Measurements from ENCODE around the gene TFAP2A. TPM values are rescaled to one million over a fixed set of nuclear protein-coding genes. Genes with fewer than 3 reads are reported as not detected.

TFAP2A gene
- total RNA-seq, 3 donors from 2014 or later, result 25.2 to 46.0 TPM; not detected in 1

DNA sequence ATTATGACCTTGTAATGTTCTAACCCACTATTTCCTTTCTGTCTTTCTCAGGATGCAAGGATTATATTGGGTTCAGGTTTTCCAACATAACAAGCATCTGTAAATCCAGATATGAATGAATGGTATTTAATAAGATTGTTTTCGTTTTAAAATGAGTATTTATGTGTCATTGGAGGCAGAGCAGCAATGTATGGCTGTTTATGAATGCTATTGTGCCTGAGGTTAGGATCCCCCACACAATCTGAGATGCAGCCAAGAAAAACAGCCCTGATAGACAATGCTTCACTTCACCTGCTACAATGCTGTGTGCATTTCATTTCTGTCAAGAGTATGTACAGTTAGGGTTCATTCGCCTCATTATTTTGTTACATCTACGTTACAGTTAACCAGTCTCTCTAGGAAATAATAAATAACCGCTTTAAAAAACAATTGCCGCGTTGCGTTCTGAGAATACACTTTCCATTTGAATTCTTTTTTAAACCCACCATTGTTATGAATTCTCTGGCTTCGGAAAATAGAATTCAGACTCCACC is 19.6 kb downstream of the TFAP2A start:
- TF ChIP-seq, protein P1, sequence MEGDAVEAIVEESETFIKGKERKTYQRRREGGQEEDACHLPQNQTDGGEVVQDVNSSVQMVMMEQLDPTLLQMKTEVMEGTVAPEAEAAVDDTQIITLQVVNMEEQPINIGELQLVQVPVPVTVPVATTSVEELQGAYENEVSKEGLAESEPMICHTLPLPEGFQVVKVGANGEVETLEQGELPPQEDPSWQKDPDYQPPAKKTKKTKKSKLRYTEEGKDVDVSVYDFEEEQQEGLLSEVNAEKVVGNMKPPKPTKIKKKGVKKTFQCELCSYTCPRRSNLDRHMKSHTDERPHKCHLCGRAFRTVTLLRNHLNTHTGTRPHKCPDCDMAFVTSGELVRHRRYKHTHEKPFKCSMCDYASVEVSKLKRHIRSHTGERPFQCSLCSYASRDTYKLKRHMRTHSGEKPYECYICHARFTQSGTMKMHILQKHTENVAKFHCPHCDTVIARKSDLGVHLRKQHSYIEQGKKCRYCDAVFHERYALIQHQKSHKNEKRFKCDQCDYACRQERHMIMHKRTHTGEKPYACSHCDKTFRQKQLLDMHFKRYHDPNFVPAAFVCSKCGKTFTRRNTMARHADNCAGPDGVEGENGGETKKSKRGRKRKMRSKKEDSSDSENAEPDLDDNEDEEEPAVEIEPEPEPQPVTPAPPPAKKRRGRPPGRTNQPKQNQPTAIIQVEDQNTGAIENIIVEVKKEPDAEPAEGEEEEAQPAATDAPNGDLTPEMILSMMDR (IDR thresholded peaks at IDR 0.05), result no peak
- DNase-seq (ENCODE audit: low spot score in 2 of 2), result no peak
- intact Hi-C loops (cut with DNase I; ENCODE audit: low total_unique reads), result no loop called here
- H3K9me3 ChIP-seq, result no peaks in the 10 kb centered on the region
- no peak overlapping the region for H3K4me3 ChIP-seq
- no peaks in the 10 kb centered on the region for H3K36me3 ChIP-seq
- no peaks in the 10 kb centered on the region for H3K4me1 ChIP-seq
- peaks cover 0 to 24% of the 10 kb centered on the region in 2 donors for H3K27me3 ChIP-seq
- peak overlapping the region; percentile 32 to 41 for H3K27ac ChIP-seq

DNA sequence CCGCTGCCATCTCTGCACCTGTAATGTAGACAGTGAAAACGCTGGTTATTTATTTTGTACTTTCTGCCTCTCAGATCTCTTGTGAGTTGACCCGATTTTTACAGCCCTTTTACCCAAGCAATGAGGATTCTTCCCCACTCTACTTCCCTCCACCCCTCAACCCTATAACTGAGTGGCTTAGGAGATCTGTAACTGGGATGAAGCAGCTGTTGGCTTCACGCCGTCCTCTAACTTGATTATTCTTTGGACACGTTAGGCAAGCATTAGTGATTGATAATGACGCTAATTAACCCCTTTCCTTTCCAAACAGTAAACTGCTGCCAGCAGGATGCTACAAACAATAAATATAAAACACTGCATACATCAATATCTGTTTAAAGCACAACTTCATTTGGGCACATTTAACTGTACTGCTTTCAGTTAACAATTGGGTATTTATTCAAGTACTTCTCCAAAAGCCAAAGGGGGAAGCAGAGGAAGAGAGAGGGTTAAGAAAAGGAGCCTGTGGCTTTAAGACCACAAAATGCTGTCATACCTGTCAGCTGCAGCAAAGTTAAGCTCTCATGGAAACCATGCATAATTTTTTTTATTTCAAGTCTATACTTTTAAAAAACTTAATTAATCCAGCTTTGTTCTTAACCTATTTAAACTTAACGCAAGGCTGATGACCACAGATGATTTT is 21.2 kb downstream of the TFAP2A start:
- TF ChIP-seq, protein P1 (IDR thresholded peaks at IDR 0.05), result no peak
- H3K36me3 ChIP-seq, result no peaks in the 10 kb centered on the region
- no peak overlapping the region for H3K27ac ChIP-seq
- intact Hi-C loops (cut with DNase I; ENCODE audit: low total_unique reads), result no loop called here
- peaks cover 0 to 31% of the 10 kb centered on the region in 2 donors for H3K27me3 ChIP-seq
- no peak for DNase-seq (ENCODE audit: low spot score in 2 of 2)
- no peaks in the 10 kb centered on the region for H3K9me3 ChIP-seq
- H3K4me3 ChIP-seq, result no peak overlapping the region
- no peaks in the 10 kb centered on the region for H3K4me1 ChIP-seq

GRCh38 chr6:10391799-10392198 is 23.1 kb downstream of the TFAP2A start:
- H3K4me1 ChIP-seq, result no peaks in the 10 kb centered on the region
- H3K27ac ChIP-seq, result no peak overlapping the region
- intact Hi-C loops (cut with DNase I; ENCODE audit: low total_unique reads), result no loop called here
- no peak overlapping the region for H3K4me3 ChIP-seq
- peaks cover 0 to 36% of the 10 kb centered on the region in 2 donors for H3K27me3 ChIP-seq
- no peaks in the 10 kb centered on the region for H3K9me3 ChIP-seq
- no peak for DNase-seq (ENCODE audit: low spot score in 2 of 2)
- TF ChIP-seq POLR2AphosphoS5 (IDR thresholded peaks at IDR 0.05) (no peak), POLR2A (IDR thresholded peaks at IDR 0.05) (no peak)
- TF ChIP-seq, protein P1 (IDR thresholded peaks at IDR 0.05), result no peak
- no peaks in the 10 kb centered on the region for H3K36me3 ChIP-seq

DNA sequence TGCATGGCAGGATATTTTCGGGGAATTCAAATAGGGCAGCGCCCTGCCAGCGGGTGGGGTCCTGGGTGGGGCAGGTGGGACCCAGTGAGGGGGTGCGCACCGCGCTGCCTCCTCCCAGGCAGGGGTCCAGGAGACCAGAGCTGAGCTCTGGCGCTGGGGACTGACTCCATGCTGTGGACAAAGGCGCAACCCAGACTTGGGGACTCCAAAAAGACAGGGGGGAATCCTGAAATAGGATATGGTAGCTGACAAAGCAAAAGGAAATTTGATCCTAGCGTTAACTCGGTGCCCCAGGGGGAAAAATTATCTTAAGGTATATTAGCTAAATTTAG is 23.6 kb downstream of the TFAP2A start:
- Histone ChIP-seq H3K27me3 (peaks cover 0 to 36% of the 10 kb centered on the region in 2 donors), H3K4me1 (no peaks in the 10 kb centered on the region), H3K9me3 (no peaks in the 10 kb centered on the region), H3K36me3 (no peaks in the 10 kb centered on the region), H3K27ac (no peak overlapping the region), H3K4me3 (no peak overlapping the region)
- intact Hi-C loops (cut with DNase I; ENCODE audit: low total_unique reads), result no loop called here
- no peak for DNase-seq (ENCODE audit: low spot score in 2 of 2)
- TF ChIP-seq POLR2AphosphoS5 (IDR thresholded peaks at IDR 0.05), result no peak
- TF ChIP-seq, protein P1 (IDR thresholded peaks at IDR 0.05), result no peak

GRCh38 chr6:10390495-10391298 is 24.2 kb downstream of the TFAP2A start:
- no peak overlapping the region for H3K4me3 ChIP-seq
- H3K27me3 ChIP-seq, result peaks cover 0 to 39% of the 10 kb centered on the region in 2 donors
- no peaks in the 10 kb centered on the region for H3K4me1 ChIP-seq
- no peak overlapping the region for H3K27ac ChIP-seq
- H3K36me3 ChIP-seq, result no peaks in the 10 kb centered on the region
- intact Hi-C loops (cut with DNase I; ENCODE audit: low total_unique reads), result no loop called here
- no peak for TF ChIP-seq POLR2AphosphoS5 (IDR thresholded peaks at IDR 0.05)
- TF ChIP-seq, protein P1 (IDR thresholded peaks at IDR 0.05), result no peak
- TF ChIP-seq POLR2A (IDR thresholded peaks at IDR 0.05), result no peak
- no peaks in the 10 kb centered on the region for H3K9me3 ChIP-seq
- DNase-seq (ENCODE audit: low spot score in 2 of 2), result no peak

All from breast epithelium (tissue), 4 donors.